ENCODE results near the gene RPS15.

Gene RPS15

DNA sequence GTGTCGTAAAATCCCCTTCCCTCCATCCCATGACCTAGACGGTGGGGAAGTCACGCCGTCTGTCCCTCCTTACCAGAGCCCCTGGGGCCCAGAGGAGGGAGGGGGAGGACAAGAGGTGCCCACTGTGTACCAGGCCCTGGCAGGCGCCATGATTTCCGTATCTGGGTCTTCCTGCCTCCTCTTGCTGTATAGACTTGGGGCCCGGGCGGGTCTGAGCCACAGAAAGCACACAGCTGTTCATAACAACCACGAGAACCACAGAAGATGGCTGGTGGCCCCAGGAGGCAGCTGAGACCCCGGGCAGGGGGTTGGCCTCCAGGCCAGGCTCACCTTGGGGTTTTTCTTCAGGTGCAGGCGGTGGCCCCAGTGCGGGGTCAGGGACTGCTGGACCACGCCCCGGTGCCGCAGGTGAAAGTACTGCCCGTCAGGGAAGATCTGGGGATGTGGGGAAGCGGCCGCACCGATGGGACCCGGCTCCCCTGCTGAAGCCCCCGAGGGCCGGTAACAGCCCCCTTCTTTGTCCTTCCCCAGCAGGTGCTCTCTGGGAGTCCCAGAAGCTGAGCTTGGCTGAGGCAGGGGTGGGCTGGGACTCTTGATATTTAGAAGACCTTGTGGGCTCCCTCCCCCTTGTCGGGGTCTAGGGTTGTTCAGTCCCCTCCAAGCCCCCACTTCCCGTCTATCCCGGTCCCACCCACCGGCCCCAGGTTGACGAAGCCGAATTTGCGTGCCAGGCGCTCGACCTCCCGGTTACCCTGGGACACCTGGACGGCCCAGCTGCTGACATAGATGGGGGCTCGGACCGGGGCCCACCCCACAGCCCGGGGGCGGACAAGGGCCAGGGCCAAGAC is 51.5 kb downstream of the RPS15 start:
- DNase-seq, result no peak

Data from SIG-M5 (cell line).